Germinal center (tissue), 1 donor: ENCODE results near the gene DSCAML1.

ENCODE experiments used
- DNase-seq: peaks from one replicate; pipeline ENCODE4 v3.0.0; 2012; ENCODE audit warnings: mixed read lengths, low spot score

Gene DSCAML1

GRCh38 chr11:117425679-117426296 is 371.2 kb downstream of the DSCAML1 start:
- DNase-seq = no peak

GRCh38 chr11:117424781-117425180 is 372.2 kb downstream of the DSCAML1 start:
- no peak for DNase-seq

DNA sequence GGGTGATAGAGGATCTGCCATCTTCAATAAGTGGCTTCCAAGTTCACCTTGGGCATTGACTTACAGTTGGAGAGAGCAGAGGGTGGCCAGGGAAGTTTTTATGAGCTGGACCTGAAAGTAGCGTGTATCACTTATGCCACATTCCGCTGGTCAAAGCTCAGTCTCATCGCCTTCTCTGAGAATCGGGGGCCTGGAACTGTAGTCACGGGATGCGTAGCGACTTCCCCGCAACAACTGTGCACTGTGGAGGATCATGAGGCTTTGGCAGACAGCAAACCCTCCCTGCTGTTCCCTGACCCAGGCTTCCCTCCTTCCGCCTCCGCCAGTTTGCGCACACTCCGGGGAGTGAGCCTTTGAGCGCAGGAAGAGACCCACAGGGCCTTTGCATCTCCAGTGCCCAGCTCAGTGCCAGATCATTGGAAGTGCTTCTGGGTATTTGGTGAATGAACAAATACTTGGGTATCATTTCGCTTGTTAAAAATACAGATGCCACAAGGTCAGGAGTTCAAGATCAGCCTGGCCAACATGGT is 373.9 kb downstream of the DSCAML1 start:
- DNase-seq = no peak

DNA sequence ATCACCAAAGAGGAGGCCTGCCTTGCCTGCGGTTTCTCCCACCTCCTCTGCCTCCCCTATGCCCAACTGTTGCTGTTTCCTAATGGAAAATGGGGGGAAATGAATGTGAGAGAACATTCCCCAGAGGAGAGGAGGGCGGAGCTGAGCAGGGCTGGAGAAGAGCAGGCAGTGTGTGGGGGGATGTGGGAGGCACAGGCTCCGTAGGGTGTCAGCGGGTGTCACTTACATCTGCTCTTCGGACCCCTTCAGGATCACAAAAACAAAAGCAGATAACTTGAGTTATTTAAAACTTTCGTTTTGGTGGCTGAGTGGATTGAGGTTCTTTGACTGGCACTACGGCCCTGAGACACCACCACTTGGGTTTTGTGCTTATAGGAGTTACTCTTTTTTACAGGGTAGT is 375.5 kb downstream of the DSCAML1 start:
- no peak for DNase-seq

GRCh38 chr11:117421041-117421440 is 376.0 kb downstream of the DSCAML1 start:
- no peak for DNase-seq

GRCh38 chr11:117420598-117420997 is 376.4 kb downstream of the DSCAML1 start:
- DNase-seq = no peak

DNA sequence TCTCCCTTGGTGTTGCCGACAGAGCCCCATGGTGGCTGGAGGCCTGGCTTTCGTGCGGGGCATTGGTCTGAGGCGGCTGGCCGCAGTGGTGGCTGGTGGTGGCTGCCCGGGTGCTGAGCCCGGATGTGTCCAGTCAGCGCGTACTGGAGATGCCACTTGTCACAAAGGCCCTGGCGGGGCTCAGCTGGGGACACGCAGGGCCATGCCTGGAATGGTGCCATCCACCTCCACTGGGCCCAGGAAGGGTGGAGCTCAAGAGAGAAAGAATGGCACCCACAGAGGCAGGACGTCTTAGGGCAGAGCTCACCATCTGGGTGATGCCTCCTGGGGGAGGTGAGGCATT is 376.9 kb downstream of the DSCAML1 start:
- DNase-seq = no peak

DNA sequence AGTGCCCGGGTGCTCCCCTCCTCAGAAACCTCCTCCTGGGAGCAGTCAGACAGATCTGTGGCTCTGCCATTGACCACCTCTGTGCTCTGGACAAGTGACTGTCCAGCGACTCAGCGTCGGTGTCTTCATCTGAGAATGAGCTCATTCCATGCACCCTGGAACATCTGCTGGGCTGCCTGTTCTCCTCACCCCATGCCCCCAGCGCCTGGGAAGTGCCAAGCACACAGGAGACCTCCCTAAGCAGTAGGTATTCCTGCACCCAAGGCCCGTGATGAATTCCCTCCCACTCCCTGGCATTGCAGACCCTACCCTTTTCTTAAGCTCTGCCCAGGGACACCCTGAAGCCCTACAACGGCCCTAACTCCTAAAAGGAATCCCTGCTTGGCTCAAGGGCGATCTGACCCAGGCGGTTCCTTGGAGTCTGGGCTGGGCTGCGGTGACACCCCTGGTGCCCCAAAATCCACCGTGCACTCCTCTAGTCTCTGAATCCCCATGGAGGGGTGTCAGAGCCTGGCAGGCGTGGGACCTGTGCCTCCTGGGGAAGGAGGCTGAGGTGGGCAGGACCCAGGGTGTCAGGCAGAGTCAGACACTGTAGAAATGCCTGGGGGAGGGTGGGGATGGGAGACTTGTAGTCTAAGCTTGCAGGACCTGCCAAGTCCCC is 377.4 kb downstream of the DSCAML1 start:
- DNase-seq = no peak

DNA sequence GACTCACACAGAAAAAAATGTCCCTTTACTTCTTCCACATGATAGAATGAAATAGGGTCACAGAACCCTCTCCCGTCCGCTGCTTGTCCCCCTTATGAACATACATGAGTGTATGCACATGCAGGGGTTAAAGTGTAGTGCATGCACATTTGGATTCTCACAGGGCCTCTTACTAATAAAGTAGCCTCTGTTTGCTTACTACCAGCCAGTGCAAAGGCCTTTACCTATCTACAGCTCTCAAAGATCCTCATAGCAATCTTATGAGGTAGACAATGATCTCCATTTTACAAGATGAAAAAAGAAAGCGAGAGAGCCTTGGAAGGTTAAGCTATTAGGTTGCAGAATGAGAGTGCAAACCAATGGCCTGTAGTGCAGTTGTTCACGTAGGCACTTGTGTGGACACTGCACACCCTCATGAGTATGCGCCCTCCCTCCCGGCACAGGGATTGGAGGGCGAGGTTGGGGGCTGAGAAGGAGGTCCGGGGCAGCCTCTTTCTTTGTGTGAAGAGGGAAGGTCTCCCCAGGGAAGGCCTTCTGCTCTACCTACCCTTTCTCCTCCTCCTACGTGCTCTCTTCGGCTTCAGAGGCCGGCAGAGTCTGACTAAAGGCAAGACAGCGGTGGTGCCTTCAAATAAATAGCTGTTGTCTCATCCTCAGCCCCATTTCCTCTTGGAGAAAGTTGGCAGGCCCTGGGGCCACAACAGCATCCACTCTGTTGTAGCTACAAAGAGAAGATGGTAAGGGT is 378.1 kb downstream of the DSCAML1 start:
- no peak for DNase-seq

DNA sequence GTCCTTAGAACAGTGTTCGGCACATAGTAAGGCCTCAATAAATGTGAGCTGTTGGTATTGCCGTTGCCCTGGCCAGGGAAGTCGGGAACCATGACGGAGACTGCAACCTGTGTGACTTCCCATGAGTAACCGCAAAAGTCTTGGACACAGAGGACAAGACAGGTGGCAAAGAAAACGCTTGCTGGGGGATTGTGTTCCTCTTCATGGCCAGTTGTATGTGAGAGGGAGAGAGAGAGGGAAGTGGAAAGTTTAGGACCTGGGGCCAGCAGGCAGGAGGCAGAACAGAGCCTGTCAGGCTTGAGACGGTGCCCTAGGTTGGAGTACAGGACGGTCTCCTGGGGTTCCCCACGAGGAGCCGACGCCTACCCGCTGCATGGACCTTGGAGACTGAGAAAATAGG is 379.2 kb downstream of the DSCAML1 start:
- DNase-seq = no peak

DNA sequence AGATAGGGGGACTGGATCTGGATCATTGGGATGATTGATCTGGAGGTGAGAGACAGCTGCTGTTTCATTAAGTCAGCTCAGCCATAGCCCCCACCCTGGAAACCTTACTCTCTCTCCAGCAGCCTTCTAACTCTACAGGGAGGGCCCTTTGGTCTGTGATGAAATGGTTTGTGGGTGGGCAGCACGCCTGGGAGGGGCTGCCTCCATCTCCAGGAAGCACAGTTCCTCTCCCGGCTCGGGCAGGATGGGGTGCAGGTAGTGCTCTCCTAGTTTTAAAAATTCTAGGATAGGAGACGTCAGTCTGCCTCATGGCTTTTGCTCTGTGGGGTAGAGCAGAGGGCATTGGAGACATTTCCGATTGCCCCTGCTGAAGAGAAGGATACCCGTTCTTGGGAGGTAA is 379.7 kb downstream of the DSCAML1 start:
- no peak for DNase-seq

GRCh38 chr11:117415358-117415896 is 381.6 kb downstream of the DSCAML1 start:
- no peak for DNase-seq

DNA sequence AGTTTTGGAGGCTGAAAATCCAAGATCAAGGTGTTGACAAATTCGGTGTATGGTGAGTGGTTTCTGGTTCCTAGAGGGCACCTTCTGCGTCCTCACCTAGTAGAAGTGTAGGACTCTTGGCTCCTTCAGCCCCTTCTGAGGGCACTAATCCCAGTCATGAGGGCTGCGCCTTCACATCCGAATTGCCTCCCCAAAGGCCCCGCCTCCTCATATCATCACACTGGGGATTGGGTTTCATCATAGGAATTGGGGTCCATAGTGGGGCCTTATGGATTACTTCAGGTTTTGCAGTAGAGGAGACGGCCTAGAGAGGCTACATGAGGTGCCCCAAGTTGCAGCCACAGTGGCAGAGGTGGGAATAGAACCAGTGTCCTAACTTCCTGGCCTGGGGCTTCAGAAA is 382.3 kb downstream of the DSCAML1 start:
- DNase-seq = no peak

DNA sequence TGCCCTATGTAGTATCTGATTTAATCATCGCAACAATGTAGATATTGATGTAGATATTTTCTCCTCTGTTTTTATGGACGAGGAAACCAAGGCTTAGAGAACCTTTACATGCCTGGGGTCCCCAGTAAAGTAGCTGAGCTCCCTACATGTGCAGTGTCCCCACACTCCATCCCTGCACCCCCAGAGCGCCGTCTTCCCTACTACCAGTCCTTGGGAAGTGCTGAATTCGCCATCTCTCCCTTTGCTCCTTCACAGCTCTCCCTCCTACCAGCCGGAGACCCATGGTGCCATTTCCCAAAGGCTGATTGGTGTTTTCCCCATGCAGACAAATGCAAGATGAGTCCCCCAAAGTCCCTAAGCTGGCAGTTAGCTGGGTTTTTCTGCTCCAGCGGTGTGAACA is 383.4 kb downstream of the DSCAML1 start:
- no peak for DNase-seq

- DNase-seq = no peak
Observed at GRCh38 chr11:117412653-117413275, 384.3 kb downstream of the DSCAML1 start.

GRCh38 chr11:117412176-117412575 is 384.8 kb downstream of the DSCAML1 start:
- DNase-seq = no peak

GRCh38 chr11:117411736-117412135 is 385.3 kb downstream of the DSCAML1 start:
- DNase-seq = no peak

DNA sequence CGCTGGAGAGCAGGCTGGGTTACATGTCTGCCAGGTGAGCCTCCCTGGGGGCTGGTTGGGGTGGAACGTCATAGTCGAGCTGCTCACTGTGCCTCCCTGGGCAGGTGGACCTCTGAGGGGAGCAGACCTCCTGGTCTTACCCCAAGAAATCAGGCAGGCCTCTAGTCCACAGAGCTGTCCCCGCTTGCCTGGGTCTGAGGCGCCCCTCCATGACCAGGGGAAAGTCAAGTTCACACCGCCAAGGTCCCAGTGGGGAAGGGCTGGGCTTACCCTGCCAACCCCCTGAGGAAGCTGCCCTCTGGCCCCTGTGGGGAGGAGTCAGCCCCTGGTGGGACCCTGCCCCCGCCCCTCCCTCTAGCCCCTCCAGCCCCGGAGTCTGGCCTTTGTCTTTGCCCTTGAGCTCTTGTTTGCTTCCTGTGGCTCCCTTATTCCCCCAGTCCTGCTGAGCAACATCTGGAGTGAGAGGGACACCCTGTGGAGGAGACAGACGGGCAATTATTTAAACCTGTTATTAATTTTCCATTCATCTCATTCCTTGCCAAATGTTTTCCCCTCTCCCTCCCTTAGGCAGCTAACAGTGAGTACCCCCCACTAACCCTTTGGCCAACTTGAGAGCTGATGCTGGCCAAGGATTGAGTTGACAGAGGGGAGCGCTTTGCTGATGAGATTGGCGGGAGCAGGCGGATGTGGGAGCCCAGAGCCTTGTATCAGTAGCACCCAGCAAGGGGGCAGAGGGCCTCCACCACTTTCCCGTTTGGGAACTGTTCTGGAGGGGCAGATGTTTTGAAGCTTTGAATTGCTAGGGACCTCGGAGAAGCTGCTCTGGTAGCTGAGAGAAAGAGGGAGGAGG is 385.9 kb downstream of the DSCAML1 start:
- no peak for DNase-seq

DNA sequence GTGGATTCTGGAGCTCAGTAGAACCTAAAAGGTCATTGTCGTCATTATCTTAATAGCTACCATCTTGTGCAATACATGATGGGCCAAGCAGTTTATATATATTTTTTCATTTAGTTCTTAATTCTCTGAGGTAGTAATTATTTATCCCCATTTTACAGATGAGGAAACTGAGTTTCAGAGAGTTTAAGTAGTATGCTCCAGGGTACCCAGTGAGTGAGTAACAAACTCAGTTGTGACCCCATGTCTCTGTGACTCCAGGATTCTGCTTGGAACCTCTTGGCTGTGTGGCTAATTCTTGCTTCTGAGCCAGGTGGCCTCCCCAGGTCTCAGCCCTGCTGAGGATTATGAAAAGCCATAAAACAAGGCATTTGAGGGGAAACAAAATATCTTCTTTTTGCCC is 386.8 kb downstream of the DSCAML1 start:
- DNase-seq = no peak

DNA sequence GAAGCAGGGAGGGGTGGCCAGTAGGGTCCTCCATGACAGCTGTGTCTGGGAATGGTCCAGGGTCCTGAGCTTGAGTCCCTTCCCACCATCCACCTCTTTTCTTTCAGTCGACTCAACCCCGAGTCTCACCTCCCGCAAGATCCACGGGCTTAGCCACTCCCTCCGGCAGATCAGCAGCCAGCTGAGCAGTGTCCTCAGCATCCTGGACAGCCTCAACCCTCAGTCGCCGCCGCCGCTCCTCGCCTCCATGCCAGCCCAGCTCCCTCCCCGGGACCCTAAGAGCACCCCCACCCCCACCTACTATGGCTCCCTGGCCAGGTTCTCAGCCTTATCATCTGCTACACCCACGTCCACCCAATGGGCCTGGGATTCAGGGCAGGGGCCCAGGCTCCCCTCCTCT is 387.5 kb downstream of the DSCAML1 start:
- DNase-seq = no peak

GRCh38 chr11:117408356-117408755 is 388.7 kb downstream of the DSCAML1 start:
- no peak for DNase-seq

DNA sequence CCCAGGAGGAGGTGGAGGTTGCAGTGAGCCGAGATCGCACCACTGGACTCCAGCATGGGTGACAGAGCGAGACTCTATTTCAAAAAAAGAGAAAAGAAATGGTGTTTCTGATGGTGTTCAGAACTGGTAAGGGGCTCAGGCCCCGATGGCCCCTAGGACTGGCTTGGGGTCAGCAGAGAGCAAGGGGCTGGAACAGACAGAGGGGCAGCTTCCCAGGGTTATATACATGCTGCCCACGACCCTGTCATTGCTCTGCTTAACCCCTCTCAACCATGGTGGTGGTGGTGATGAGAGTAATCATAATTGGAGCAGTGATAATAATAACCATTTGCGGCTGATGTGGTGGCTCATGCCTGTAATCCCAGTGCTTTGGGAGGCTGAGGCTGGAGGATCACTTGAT is 390.0 kb downstream of the DSCAML1 start:
- DNase-seq = no peak
